ENCODE results near the gene ALAS1. TPM values are rescaled to one million over a fixed set of nuclear protein-coding genes. Genes with fewer than 3 reads are reported as not detected.

The ALAS1 gene
- total and polyA plus RNA-seq, 2 of the 13 experiments (the other 11 are each of a cell fraction or from before 2014, with no cell fraction given), result 36.0 to 43.2 TPM

- H3K9me3 ChIP-seq (ENCODE audit: low read length), result no peaks in the 10 kb centered on the region
- peaks cover 27% of the 10 kb centered on the region for H4K20me1 ChIP-seq (ENCODE audit: insufficient read depth, low read length)
- H3K27me3 ChIP-seq (ENCODE audit: control insufficient read depth in 1 of 2, insufficient read depth in 2 of 2, low read length in 2 of 2), result no peaks in the 10 kb centered on the region; a peak in 1 of 5 replicates
- peaks cover 15 to 36% of the 10 kb centered on the region in 2 experiments for H3K36me3 ChIP-seq (replicated peaks in 1 of 2; ENCODE audit: control insufficient read depth in 1 of 2, insufficient read depth in 2 of 2, low read length in 2 of 2)
- no peak overlapping the region for H3K27ac ChIP-seq (ENCODE audit: extremely low read length, insufficient read depth, low read length)
- 97% methylated on average over 9 of the region's 15 CpGs for WGBS (ENCODE audit: low lambda C conversion rate)
- peak overlapping the region; percentile 2; the same call in 1 of the 2 replicates for H3K9ac ChIP-seq (ENCODE audit: insufficient read depth, low read depth, low read length)
- DNase-seq (ENCODE audit: low spot score) (no peak), FAIRE-seq (no peak), ATAC-seq (no peak)
- ChIA-PET POLR2A (interaction anchor here (1.1 to 5.9 kb wide), 3 partner anchors 9 to 52 kb away, joined by 4 to 126 read pairs (median 5); partner anchors contain the start of genes GLYCTK, PPM1M and TLR9), CTCF (ENCODE audit: low intra/inter-chr PET ratio, low total read pairs) (no interaction called here)
- H2AFZ ChIP-seq (ENCODE audit: low read length), result no peak overlapping the region
- intact Hi-C loops (cut with micrococcal nuclease; ENCODE audit: unreplicated experiment), result loop anchor here (5.0 kb wide), 1 partner anchor 53 kb away; the partner anchor contains the start of gene GLYCTK
- H3K4me3 ChIP-seq (replicated peaks in 1 of 3; ENCODE audit: insufficient read depth in 1 of 3, low read depth in 2 of 3, low read length in 3 of 3), result no peak overlapping the region
- peaks cover 29% of the 10 kb centered on the region for H3K79me2 ChIP-seq (ENCODE audit: insufficient read depth, low read length)
- no TSS peak for BruUV-seq (replicated peaks)
- H3K4me1 ChIP-seq (ENCODE audit: insufficient read depth, low read length), result peaks cover 35% of the 10 kb centered on the region
- in situ Hi-C loops (cut with HindIII; ENCODE audit: extremely low pct_ligation_motif_present, low pct_unique_long_range_greater_than_20kb), result no loop called here
- no peak overlapping the region for H3K4me2 ChIP-seq (ENCODE audit: low read depth, low read length)
- TF ChIP-seq CBFB (CRISPR knock-in tag; IDR thresholded peaks at IDR 0.05) (no peak), ARID3A (IDR thresholded peaks at IDR 0.05; ENCODE audit: low read depth, low read length) (no peak), ZNF496 (CRISPR knock-in tag; IDR thresholded peaks at IDR 0.05; ENCODE audit: insufficient replicate concordance) (no peak), ZNF512B (CRISPR knock-in tag; IDR thresholded peaks at IDR 0.05; ENCODE audit: borderline replicate concordance) (no peak), ZNF3 (CRISPR knock-in tag; IDR thresholded peaks at IDR 0.05) (no peak), ZBTB33 (CRISPR knock-in tag; IDR thresholded peaks at IDR 0.05) (no peak), ZNF788 (CRISPR knock-in tag; IDR thresholded peaks at IDR 0.05; ENCODE audit: borderline replicate concordance) (no peak), KAT7 (CRISPR knock-in tag; IDR thresholded peaks at IDR 0.05; ENCODE audit: borderline replicate concordance) (no peak), SPEN (CRISPR knock-in tag; IDR thresholded peaks at IDR 0.05; ENCODE audit: low read depth) (0 out of 2 replicates have a peak, but pooled peaks have one; percentile 2), REXO4 (CRISPR knock-in tag; IDR thresholded peaks at IDR 0.05; ENCODE audit: borderline replicate concordance) (no peak), TBX3 (IDR thresholded peaks at IDR 0.05; ENCODE audit: borderline replicate concordance) (no peak), GATAD1 (CRISPR knock-in tag; IDR thresholded peaks at IDR 0.05) (no peak), CCDC6 (CRISPR knock-in tag; IDR thresholded peaks at IDR 0.05) (no peak), KDM1A (CRISPR knock-in tag; IDR thresholded peaks at IDR 0.05) (no peak), SATB2 (CRISPR knock-in tag; IDR thresholded peaks at IDR 0.05) (no peak), BRD4 (CRISPR knock-in tag; IDR thresholded peaks at IDR 0.05) (no peak)
Observed at GRCh38 chr3:52234516-52235447, 36.8 kb downstream of the ALAS1 start.

All from HepG2 (cell line).